Neural crest cell (in vitro differentiated cells): ENCODE data around the gene PPIG. TPM values are rescaled to one million over a fixed set of nuclear protein-coding genes. Genes with fewer than 3 reads are reported as not detected.

Experiments
- DNase-seq: peaks from one replicate; pipeline ENCODE4 v3.0.0; 2021; ENCODE audit warnings: low read depth, mixed read lengths, low spot score
- H3K27ac Mint-ChIP-seq: one replicate; pipeline ENCODE4 v1.8.0; 2021; ENCODE audit warnings: mild to moderate bottlenecking, mixed read lengths; ENCODE audit not compliant: unreplicated experiment
- H3K27me3 Mint-ChIP-seq: 2 replicates; pipeline ENCODE4 v1.8.0; 2021; ENCODE audit warnings: low read depth, mild to moderate bottlenecking, mixed read lengths
- H3K36me3 Mint-ChIP-seq: 2 replicates; pipeline ENCODE4 v1.8.0; 2021; ENCODE audit warnings: low read depth, mild to moderate bottlenecking, mixed read lengths
- H3K4me1 Mint-ChIP-seq: 2 replicates; pipeline ENCODE4 v1.8.0; 2021; ENCODE audit warnings: mixed read lengths
- H3K4me3 Mint-ChIP-seq: one replicate; pipeline ENCODE4 v1.8.0; 2021; ENCODE audit warnings: mild to moderate bottlenecking, mixed read lengths
- H3K9me3 Mint-ChIP-seq: 2 replicates; pipeline ENCODE4 v1.8.0; 2021; ENCODE audit warnings: mixed read lengths
- CTCF ChIP-seq: fragments of 200-600 bp; sonication (generic); conservative IDR thresholded peaks from 2 replicates; pipeline ENCODE4 v1.5.0; 2021; ENCODE audit warnings: antibody characterized with exemption, mild to moderate bottlenecking
- total RNA-seq: library from RNA; stranded (reverse); gene quantifications from 2 replicates; pipeline ENCODE4 v1.2.1, GENCODE V29; 2021

The PPIG gene
- total RNA-seq, 1 donor from 2014 or later, result 70.0 TPM

- H3K4me1 Mint-ChIP-seq, result no peaks in the 10 kb centered on the region
- H3K9me3 Mint-ChIP-seq, result no peaks in the 10 kb centered on the region
- no peak overlapping the region for H3K4me3 Mint-ChIP-seq
- no peak overlapping the region for H3K27ac Mint-ChIP-seq
- TF ChIP-seq CTCF, result no peak
- no peaks in the 10 kb centered on the region for H3K27me3 Mint-ChIP-seq
- DNase-seq, result no peak
- H3K36me3 Mint-ChIP-seq, result peaks cover 2% of the 10 kb centered on the region
These were observed 60.0 kb downstream of the PPIG start for GRCh38 chr2:169644173-169644572.

GRCh38 chr2:169647496-169647895 is 63.3 kb downstream of the PPIG start:
- no peak for DNase-seq
- Mint-ChIP-seq H3K9me3 (no peaks in the 10 kb centered on the region), H3K27me3 (no peaks in the 10 kb centered on the region), H3K4me3 (no peak overlapping the region), H3K27ac (no peak overlapping the region), H3K4me1 (no peaks in the 10 kb centered on the region), H3K36me3 (no peaks in the 10 kb centered on the region)
- TF ChIP-seq CTCF, result no peak

GRCh38 chr2:169649278-169649677 is 65.1 kb downstream of the PPIG start:
- Mint-ChIP-seq H3K36me3 (no peaks in the 10 kb centered on the region), H3K4me1 (no peaks in the 10 kb centered on the region), H3K27ac (no peak overlapping the region), H3K27me3 (no peaks in the 10 kb centered on the region), H3K9me3 (no peaks in the 10 kb centered on the region), H3K4me3 (no peak overlapping the region)
- no peak for DNase-seq
- TF ChIP-seq CTCF, result no peak

GRCh38 chr2:169653636-169654035 is 69.5 kb downstream of the PPIG start:
- no peaks in the 10 kb centered on the region for H3K36me3 Mint-ChIP-seq
- peaks cover 5% of the 10 kb centered on the region for H3K27me3 Mint-ChIP-seq
- H3K4me3 Mint-ChIP-seq, result no peak overlapping the region
- no peaks in the 10 kb centered on the region for H3K9me3 Mint-ChIP-seq
- no peaks in the 10 kb centered on the region for H3K4me1 Mint-ChIP-seq
- DNase-seq, result no peak
- no peak overlapping the region for H3K27ac Mint-ChIP-seq
- TF ChIP-seq CTCF, result no peak

GRCh38 chr2:169656164-169656563 is 72.0 kb downstream of the PPIG start:
- no peak for TF ChIP-seq CTCF
- Mint-ChIP-seq H3K4me1 (peaks cover 2% of the 10 kb centered on the region), H3K4me3 (no peak overlapping the region), H3K27me3 (peaks cover 5% of the 10 kb centered on the region), H3K27ac (no peak overlapping the region), H3K9me3 (no peaks in the 10 kb centered on the region), H3K36me3 (no peaks in the 10 kb centered on the region)
- DNase-seq, result no peak

- H3K27me3 Mint-ChIP-seq, result peaks cover 5% of the 10 kb centered on the region
- no peak for TF ChIP-seq CTCF
- DNase-seq, result no peak
- H3K27ac Mint-ChIP-seq, result no peak overlapping the region
- H3K9me3 Mint-ChIP-seq, result no peaks in the 10 kb centered on the region
- H3K4me3 Mint-ChIP-seq, result no peak overlapping the region
- peaks cover 7% of the 10 kb centered on the region for H3K4me1 Mint-ChIP-seq
- H3K36me3 Mint-ChIP-seq, result no peaks in the 10 kb centered on the region
These were observed 74.7 kb downstream of the PPIG start for GRCh38 chr2:169658877-169659276.
